ENCODE results near the gene ARHGEF10L. TPM values are rescaled to one million over a fixed set of nuclear protein-coding genes. Genes with fewer than 3 reads are reported as not detected.

ARHGEF10L gene
- total RNA-seq, 1 donor = 39.1 TPM

- TF ChIP-seq CTCF (IDR thresholded peaks at IDR 0.05; ENCODE audit: extremely low read depth, low read depth, low read length) = no peak
- Histone ChIP-seq H3K4me2 (ENCODE audit: insufficient read depth, low read length) (no peak overlapping the region), H3K27ac (ENCODE audit: low read depth, low read length) (no peak overlapping the region), H3K9me3 (ENCODE audit: low read depth, low read length) (no peaks in the 10 kb centered on the region), H2AFZ (ENCODE audit: low read length) (no peak overlapping the region), H3K4me1 (ENCODE audit: insufficient read depth, low read length) (peaks cover 41% of the 10 kb centered on the region), H3K79me2 (ENCODE audit: insufficient read depth, low read length) (no peaks in the 10 kb centered on the region), H4K20me1 (ENCODE audit: insufficient read depth, low read length) (peaks cover 18% of the 10 kb centered on the region), H3K27me3 (ENCODE audit: insufficient read depth, low read length) (no peaks in the 10 kb centered on the region), H3K4me3 (ENCODE audit: insufficient read depth, low read length) (no peak overlapping the region), H3K36me3 (ENCODE audit: insufficient read depth, low read length) (peaks cover 35% of the 10 kb centered on the region)
- DNase-seq (ENCODE audit: insufficient read length, low spot score, missing footprints) = no peak
These were observed 91.5 kb downstream of the ARHGEF10L start for GRCh38 chr1:17630986-17631385.

GRCh38 chr1:17631410-17631809, 91.9 kb downstream of the ARHGEF10L start:
- Histone ChIP-seq H4K20me1 (ENCODE audit: insufficient read depth, low read length) (peaks cover 18% of the 10 kb centered on the region), H3K4me1 (ENCODE audit: insufficient read depth, low read length) (peaks cover 45% of the 10 kb centered on the region), H3K4me3 (ENCODE audit: insufficient read depth, low read length) (no peak overlapping the region), H3K27me3 (ENCODE audit: insufficient read depth, low read length) (no peaks in the 10 kb centered on the region), H3K36me3 (ENCODE audit: insufficient read depth, low read length) (peaks cover 32% of the 10 kb centered on the region), H3K79me2 (ENCODE audit: insufficient read depth, low read length) (no peaks in the 10 kb centered on the region), H3K27ac (ENCODE audit: low read depth, low read length) (no peak overlapping the region), H2AFZ (ENCODE audit: low read length) (no peak overlapping the region), H3K9me3 (ENCODE audit: low read depth, low read length) (no peaks in the 10 kb centered on the region), H3K4me2 (ENCODE audit: insufficient read depth, low read length) (no peak overlapping the region)
- no peak for TF ChIP-seq CTCF (IDR thresholded peaks at IDR 0.05; ENCODE audit: extremely low read depth, low read depth, low read length)
- no peak for DNase-seq (ENCODE audit: insufficient read length, low spot score, missing footprints)

- H3K4me2 ChIP-seq (ENCODE audit: insufficient read depth, low read length) = peak overlapping the region; percentile 51
These were observed 92.6 kb downstream of the ARHGEF10L start for GRCh38 chr1:17632106-17632505.

More at GRCh38 chr1:17632106-17632505, 92.6 kb downstream of the ARHGEF10L start:
- Histone ChIP-seq H3K27ac (ENCODE audit: low read depth, low read length) (peak overlapping the region; percentile 92), H3K9me3 (ENCODE audit: low read depth, low read length) (no peaks in the 10 kb centered on the region), H2AFZ (ENCODE audit: low read length) (no peak overlapping the region), H3K4me3 (ENCODE audit: insufficient read depth, low read length) (no peak overlapping the region), H3K4me1 (ENCODE audit: insufficient read depth, low read length) (peaks cover 52% of the 10 kb centered on the region), H4K20me1 (ENCODE audit: insufficient read depth, low read length) (peaks cover 19% of the 10 kb centered on the region), H3K27me3 (ENCODE audit: insufficient read depth, low read length) (no peaks in the 10 kb centered on the region), H3K36me3 (ENCODE audit: insufficient read depth, low read length) (peaks cover 26% of the 10 kb centered on the region), H3K79me2 (ENCODE audit: insufficient read depth, low read length) (no peaks in the 10 kb centered on the region)
- no peak for TF ChIP-seq CTCF (IDR thresholded peaks at IDR 0.05; ENCODE audit: extremely low read depth, low read depth, low read length)
- no peak for DNase-seq (ENCODE audit: insufficient read length, low spot score, missing footprints)
